CD14-positive monocyte (primary cell): ENCODE measurements around the gene BMPR1B. TPM values are rescaled to one million over a fixed set of nuclear protein-coding genes. Genes with fewer than 3 reads are reported as not detected.

ENCODE experiments used
- DNase-seq, 3 donors: peaks; one replicate each; pipeline ENCODE4 v3.0.0-alpha.2; 2011 to 2022
- H2AFZ ChIP-seq: 2 replicates; pipeline ENCODE4 v1.6.0; 2012; ENCODE audit warnings: mild to moderate bottlenecking, low read depth, low read length, inconsistent platforms; ENCODE audit not compliant: insufficient read depth, poor library complexity, severe bottlenecking
- H3K27ac ChIP-seq, 2 donors: 1 replicate in 1 of 2; 2 replicates in 1 of 2; pipeline ENCODE4 v1.5.1; 2012 to 2013; ENCODE audit warnings: low read length in 2 of 2, control low read depth in 1 of 2, inconsistent platforms in 1 of 2, low read depth in 1 of 2, mild to moderate bottlenecking in 1 of 2
- H3K27me3 ChIP-seq, 2 donors: one replicate each; pipeline versions ENCODE4 v1.6.0 to v1.6.1; 2011 to 2013; ENCODE audit warnings: low read length in 2 of 2; ENCODE audit not compliant: control insufficient read depth in 2 of 2, insufficient read depth in 2 of 2
- H3K36me3 ChIP-seq, 2 donors: replicated peaks in 1 of 2; 1 replicate in 1 of 2; 2 replicates in 1 of 2; pipeline versions ENCODE4 v1.5.1 to v1.6.1; 2012 to 2013; ENCODE audit warnings: low read length in 2 of 2, control low read depth in 1 of 2, inconsistent platforms in 1 of 2, mild to moderate bottlenecking in 1 of 2; ENCODE audit not compliant: insufficient read depth in 2 of 2, control insufficient read depth in 1 of 2
- H3K4me1 ChIP-seq, 2 donors: 1 replicate in 1 of 2; 2 replicates in 1 of 2; pipeline versions ENCODE4 v1.5.1 to v1.6.1; 2012 to 2013; ENCODE audit warnings: low read length in 2 of 2, control low read depth in 1 of 2, inconsistent platforms in 1 of 2, mild to moderate bottlenecking in 1 of 2, moderate library complexity in 1 of 2; ENCODE audit not compliant: insufficient read depth in 2 of 2, control insufficient read depth in 1 of 2
- H3K4me2 ChIP-seq: replicated peaks from 2 replicates; pipeline ENCODE3; 2012; ENCODE audit warnings: low read length, moderate library complexity, mild to moderate bottlenecking; ENCODE audit not compliant: poor library complexity, severe bottlenecking; ENCODE audit errors: extremely low read depth
- H3K4me3 ChIP-seq, 3 experiments: fragments of 200-600 bp in 1 of 3; sonication (generic) in 1 of 3; replicated peaks in 1 of 3; 1 replicate in 2 of 3; 2 replicates in 1 of 3; pipeline ENCODE4 v1.5.1; 2011 to 2013; ENCODE audit warnings: low read length in 3 of 3, mild to moderate bottlenecking in 3 of 3, control low read depth in 2 of 3, low read depth in 2 of 3, inconsistent platforms in 1 of 3, moderate library complexity in 1 of 3
- H3K79me2 ChIP-seq: 2 replicates; pipeline ENCODE4 v1.6.0; 2012; ENCODE audit warnings: mild to moderate bottlenecking, control low read depth, inconsistent platforms, low read length, moderate library complexity; ENCODE audit not compliant: insufficient read depth
- H3K9ac ChIP-seq: 2 replicates; pipeline ENCODE4 v1.6.0; 2017; ENCODE audit warnings: low read length, mild to moderate bottlenecking; ENCODE audit not compliant: insufficient read depth, poor library complexity, severe bottlenecking
- H3K9me3 ChIP-seq, 2 donors: replicated peaks in 1 of 2; 1 replicate in 1 of 2; 2 replicates in 1 of 2; pipeline versions ENCODE4 v1.5.1 to v1.6.1; 2012 to 2013; ENCODE audit warnings: low read length in 2 of 2, control low read depth in 1 of 2; ENCODE audit not compliant: control insufficient read depth in 1 of 2, insufficient read depth in 1 of 2
- H4K20me1 ChIP-seq: 2 replicates; pipeline ENCODE4 v1.6.0; 2012; ENCODE audit warnings: mild to moderate bottlenecking, low read length, control low read depth, moderate library complexity; ENCODE audit not compliant: insufficient read depth
- H3K27ac Mint-ChIP-seq, 7 donors: one replicate each; pipeline ENCODE4 v1.8.0; 2020; ENCODE audit warnings: mild to moderate bottlenecking in 7 of 7, mixed read lengths in 7 of 7, moderate library complexity in 6 of 7, inconsistent platforms in 2 of 7
- H3K27me3 Mint-ChIP-seq, 3 donors: one replicate each; pipeline ENCODE4 v1.8.0; 2021 to 2022; ENCODE audit warnings: low read depth in 3 of 3, mild to moderate bottlenecking in 3 of 3, mixed read lengths in 3 of 3, moderate library complexity in 3 of 3, inconsistent platforms in 1 of 3
- H3K36me3 Mint-ChIP-seq, 2 donors: one replicate each; pipeline ENCODE4 v1.8.0; 2020; ENCODE audit warnings: mixed read lengths in 2 of 2, inconsistent platforms in 1 of 2, mild to moderate bottlenecking in 1 of 2
- H3K4me1 Mint-ChIP-seq: one replicate; pipeline ENCODE4 v1.8.0; 2020; ENCODE audit warnings: mild to moderate bottlenecking, mixed read lengths
- H3K4me3 Mint-ChIP-seq, 2 donors: one replicate each; pipeline ENCODE4 v1.8.0; 2020; ENCODE audit warnings: mild to moderate bottlenecking in 2 of 2, mixed read lengths in 2 of 2, moderate library complexity in 1 of 2
- H3K9me3 Mint-ChIP-seq, 7 donors: one replicate each; pipeline ENCODE4 v1.8.0; 2020 to 2022; ENCODE audit warnings: mixed read lengths in 7 of 7, mild to moderate bottlenecking in 6 of 7, moderate library complexity in 6 of 7, inconsistent platforms in 2 of 7
- WGBS: methylation state at CpG from one replicate; pipeline ENCODE4 v1.1.5; 2013; ENCODE audit warnings: missing lambda C conversion rate; ENCODE audit not compliant: insufficient coverage; 5-methylcytosine and 5-hydroxymethylcytosine counted together
- intact Hi-C, 2 donors: fragments of 100-400 bp; cut with micrococcal nuclease; formaldehyde crosslinking; loops; one replicate each; pipeline versions ENCODE4 v1.15.0 to v1.15.1; 2023
- polyA plus RNA-seq, 3 donors: library from polyadenylated mRNA; depleted of rRNA in 1 of 3; unstranded in 2 of 3; stranded (reverse) in 1 of 3; fragments of 300-500 nt in 2 of 3; fragments of >200 nt in 1 of 3; fragmentation: Illumina TruSeq in 2 of 3; gene quantifications; 1 replicate in 2 of 3; 2 replicates in 1 of 3; pipeline ENCODE4 v1.2.3, GENCODE V29; 2012 to 2021
- TF ChIP-seq, protein P1 (sequence below): fragments of 200-600 bp; IDR thresholded peaks from one replicate; pipeline ENCODE4 v1.8.0; 2022; ENCODE audit warnings: antibody characterized with exemption, mild to moderate bottlenecking

Gene BMPR1B
- polyA plus RNA-seq, 3 donors = not detected

DNA sequence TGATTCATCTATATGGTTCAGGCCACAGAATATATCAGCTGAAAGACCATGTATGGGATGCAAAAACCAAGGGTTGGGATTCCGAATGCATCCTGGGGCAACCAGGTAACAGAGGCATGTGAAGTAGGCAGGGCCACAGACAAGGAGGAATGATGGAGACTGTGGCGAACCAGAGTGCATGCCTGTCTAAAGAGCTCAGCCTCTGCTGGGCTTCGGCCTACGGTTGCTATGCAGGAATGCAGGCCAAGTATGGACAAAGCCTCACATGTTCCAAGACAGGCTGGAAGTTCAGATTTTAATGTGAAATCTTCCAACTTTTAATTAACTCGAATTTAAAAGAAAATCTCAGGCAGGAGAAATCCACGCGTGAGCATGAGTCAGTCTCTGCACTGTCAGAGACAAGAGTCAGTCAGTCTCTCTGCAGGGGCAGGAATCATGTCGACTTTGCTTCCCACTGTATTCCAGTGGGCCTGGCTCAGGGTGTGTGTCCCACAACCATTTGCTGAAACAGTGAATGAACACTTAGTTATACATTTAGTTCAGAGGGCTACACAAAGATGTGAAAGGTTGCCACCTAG, 446.6 kb downstream of the BMPR1B start:
- H3K36me3 ChIP-seq = no peaks in the 10 kb centered on the region
- peaks cover under 1% of the 10 kb centered on the region in 2 donors for H3K4me1 ChIP-seq
- DNase-seq = no peak
- peaks cover 1 to 6% (median 2%) of the 10 kb centered on the region in 3 donors for H3K27me3 Mint-ChIP-seq
- WGBS = 94% methylated on average over 8 of the region's 8 CpGs
- no peaks in the 10 kb centered on the region for H3K9me3 ChIP-seq
- no peak overlapping the region for H3K27ac ChIP-seq
- H3K27me3 ChIP-seq = no peaks in the 10 kb centered on the region
- H3K79me2 ChIP-seq = no peaks in the 10 kb centered on the region
- no peak overlapping the region for H2AFZ ChIP-seq
- peaks cover 0 to 4% (median 0%) of the 10 kb centered on the region in 7 donors for H3K9me3 Mint-ChIP-seq
- H3K4me3 Mint-ChIP-seq = no peak overlapping the region
- H3K4me1 Mint-ChIP-seq = peaks cover under 1% of the 10 kb centered on the region
- H3K4me3 ChIP-seq = no peak overlapping the region
- H3K4me2 ChIP-seq = no peak overlapping the region
- intact Hi-C loops = no loop called here
- no peaks in the 10 kb centered on the region for H3K36me3 Mint-ChIP-seq
- no peaks in the 10 kb centered on the region for H4K20me1 ChIP-seq
- H3K9ac ChIP-seq = no peak overlapping the region
- H3K27ac Mint-ChIP-seq = no peak overlapping the region
- TF ChIP-seq, protein P1, sequence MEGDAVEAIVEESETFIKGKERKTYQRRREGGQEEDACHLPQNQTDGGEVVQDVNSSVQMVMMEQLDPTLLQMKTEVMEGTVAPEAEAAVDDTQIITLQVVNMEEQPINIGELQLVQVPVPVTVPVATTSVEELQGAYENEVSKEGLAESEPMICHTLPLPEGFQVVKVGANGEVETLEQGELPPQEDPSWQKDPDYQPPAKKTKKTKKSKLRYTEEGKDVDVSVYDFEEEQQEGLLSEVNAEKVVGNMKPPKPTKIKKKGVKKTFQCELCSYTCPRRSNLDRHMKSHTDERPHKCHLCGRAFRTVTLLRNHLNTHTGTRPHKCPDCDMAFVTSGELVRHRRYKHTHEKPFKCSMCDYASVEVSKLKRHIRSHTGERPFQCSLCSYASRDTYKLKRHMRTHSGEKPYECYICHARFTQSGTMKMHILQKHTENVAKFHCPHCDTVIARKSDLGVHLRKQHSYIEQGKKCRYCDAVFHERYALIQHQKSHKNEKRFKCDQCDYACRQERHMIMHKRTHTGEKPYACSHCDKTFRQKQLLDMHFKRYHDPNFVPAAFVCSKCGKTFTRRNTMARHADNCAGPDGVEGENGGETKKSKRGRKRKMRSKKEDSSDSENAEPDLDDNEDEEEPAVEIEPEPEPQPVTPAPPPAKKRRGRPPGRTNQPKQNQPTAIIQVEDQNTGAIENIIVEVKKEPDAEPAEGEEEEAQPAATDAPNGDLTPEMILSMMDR = no peak

- Histone ChIP-seq H3K27me3 (no peaks in the 10 kb centered on the region), H3K9me3 (no peaks in the 10 kb centered on the region), H3K79me2 (no peaks in the 10 kb centered on the region), H3K9ac (no peak overlapping the region), H3K4me2 (no peak overlapping the region), H3K4me3 (no peak overlapping the region), H4K20me1 (no peaks in the 10 kb centered on the region), H3K4me1 (no peaks in the 10 kb centered on the region), H3K36me3 (no peaks in the 10 kb centered on the region), H2AFZ (no peak overlapping the region), H3K27ac (no peak overlapping the region)
- intact Hi-C loops = no loop called here
- TF ChIP-seq, protein P1 = no peak
- Mint-ChIP-seq H3K9me3 (peaks cover 0 to 4% (median 0%) of the 10 kb centered on the region in 7 donors), H3K36me3 (no peaks in the 10 kb centered on the region), H3K27ac (no peak overlapping the region), H3K4me1 (no peaks in the 10 kb centered on the region), H3K4me3 (no peak overlapping the region), H3K27me3 (peaks cover 2 to 5% (median 2%) of the 10 kb centered on the region in 3 donors)
- WGBS = 0% methylated on average over 1 of the region's 5 CpGs
- no peak for DNase-seq
Observed at GRCh38 chr4:95204873-95205272, 447.1 kb downstream of the BMPR1B start.
